ENCODE data around the gene FUZ.
A peak's percentile ranks its signal among the peaks of the same experiment; 100 is the strongest.

The FUZ gene

GRCh38 chr19:49850487-49851342 is 37.6 kb upstream of the FUZ start, which contains the start of gene PTOV1:
Gene PTOV1 (plus strand): TSS chr19:49851159.
- DNase-seq, result peak; percentile 76

GRCh38 chr19:49850221-49850486 is 37.1 kb upstream of the FUZ start:
- DNase-seq, result no peak

- DNase-seq, result no peak
Measured at GRCh38 chr19:49849433-49850220, 36.5 kb upstream of the FUZ start.

- no peak for DNase-seq
Measured at GRCh38 chr19:49848938-49849337, 35.8 kb upstream of the FUZ start.

GRCh38 chr19:49847731-49848696 is 34.9 kb upstream of the FUZ start:
- DNase-seq, result no peak

GRCh38 chr19:49846408-49846807 is 33.3 kb upstream of the FUZ start:
- DNase-seq, result no peak

- DNase-seq, result no peak
Measured at GRCh38 chr19:49845414-49845813, 32.3 kb upstream of the FUZ start.

GRCh38 chr19:49844138-49845095 is 31.3 kb upstream of the FUZ start:
- no peak for DNase-seq

GRCh38 chr19:49843265-49843664 is 30.2 kb upstream of the FUZ start:
- no peak for DNase-seq

- no peak for DNase-seq
Measured at GRCh38 chr19:49840736-49841249, 27.7 kb upstream of the FUZ start.

- no peak for DNase-seq
Measured at GRCh38 chr19:49840321-49840720, 27.2 kb upstream of the FUZ start.

- no peak for DNase-seq
Measured at GRCh38 chr19:49839713-49840112, 26.6 kb upstream of the FUZ start.

GRCh38 chr19:49838885-49839588 is 25.9 kb upstream of the FUZ start:
- DNase-seq, result no peak

GRCh38 chr19:49837425-49837824 is 24.3 kb upstream of the FUZ start:
- DNase-seq, result no peak

- DNase-seq, result no peak
Measured at GRCh38 chr19:49837009-49837310, 23.9 kb upstream of the FUZ start.

GRCh38 chr19:49836176-49837008 is 23.3 kb upstream of the FUZ start:
- no peak for DNase-seq

- DNase-seq, result no peak
Measured at GRCh38 chr19:49835562-49835961, 22.5 kb upstream of the FUZ start.

- DNase-seq, result no peak
Measured at GRCh38 chr19:49833599-49833998, 20.5 kb upstream of the FUZ start.

GRCh38 chr19:49832556-49832955 is 19.5 kb upstream of the FUZ start:
- no peak for DNase-seq

GRCh38 chr19:49831592-49831991 is 18.5 kb upstream of the FUZ start:
- DNase-seq, result no peak
